ENCODE data around the gene ADAMTSL5. TPM values are rescaled to one million over a fixed set of nuclear protein-coding genes. Genes with fewer than 3 reads are reported as not detected.
"Not testable (repeated sequence)": the region's sequence is repeated elsewhere in the genome, so short reads cannot be mapped to it uniquely, and the experiment has no call there.

ADAMTSL5 gene
- total RNA-seq, 4 donors from 2014 or later, result 0.83 to 4.1 (median 2.4) TPM

DNA sequence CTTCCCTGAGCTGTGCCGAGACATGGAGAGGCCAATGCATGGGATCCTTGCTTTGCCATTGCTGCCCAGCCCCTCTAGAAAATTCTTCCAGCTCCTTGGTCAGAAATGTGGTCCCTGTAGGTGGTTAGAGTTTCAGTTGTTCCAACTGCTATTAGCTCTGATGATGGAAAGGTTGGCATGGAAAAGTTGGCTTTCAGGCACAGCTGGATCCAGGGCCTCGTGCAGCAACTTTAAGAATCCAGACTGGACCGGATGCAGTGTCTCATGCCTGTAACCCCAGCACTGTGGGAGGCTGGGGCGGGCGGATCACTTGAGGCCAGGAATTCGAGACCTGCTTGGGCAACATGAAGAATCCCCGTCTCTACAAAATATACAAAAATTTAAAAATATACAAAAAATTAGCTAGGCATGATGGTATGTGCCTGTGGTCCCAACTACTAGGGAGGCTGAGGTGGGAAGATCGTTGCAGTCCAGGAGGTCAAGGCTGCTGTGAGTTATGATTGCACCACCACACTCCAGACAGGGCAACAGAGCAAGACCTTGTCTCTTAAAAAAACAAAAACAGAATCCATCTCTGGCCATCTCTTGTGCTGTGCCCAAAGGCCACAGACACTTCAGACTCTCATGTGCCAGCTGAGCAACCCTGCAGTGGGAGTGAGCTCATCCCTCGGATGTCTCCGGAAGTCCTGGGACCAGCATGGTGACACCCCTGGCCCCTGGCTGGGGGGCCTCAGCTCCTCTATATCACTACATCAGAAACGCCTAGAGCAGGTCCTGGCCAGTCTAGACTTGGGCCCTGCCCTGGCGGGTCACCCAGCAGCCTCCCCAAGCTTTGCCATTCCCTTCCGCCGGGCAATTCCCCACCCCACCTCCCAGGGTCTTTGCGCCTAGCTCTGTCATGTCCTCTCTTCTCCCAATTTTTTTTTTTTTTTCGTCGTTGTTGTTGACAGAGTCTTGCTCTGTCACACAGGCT is 38.5 kb upstream of the ADAMTSL5 start:
- H3K4me1 ChIP-seq, result peaks cover under 1% of the 10 kb centered on the region
- WGBS, result 75% methylated on average over 17 of the region's 17 CpGs
- no peaks in the 10 kb centered on the region for H3K9me3 ChIP-seq
- H3K4me3 ChIP-seq, result no peak overlapping the region
- H3K36me3 ChIP-seq, result peaks cover 15% of the 10 kb centered on the region
- H3K27me3 ChIP-seq, result no peaks in the 10 kb centered on the region
- DNase-seq (ENCODE audit: low spot score in 2 of 2), result no peak
- no peak overlapping the region for H3K27ac ChIP-seq
- no peak for TF ChIP-seq EP300 (IDR thresholded peaks at IDR 0.05)
- no peak for TF ChIP-seq POLR2A (IDR thresholded peaks at IDR 0.05)
- TF ChIP-seq, protein P1, sequence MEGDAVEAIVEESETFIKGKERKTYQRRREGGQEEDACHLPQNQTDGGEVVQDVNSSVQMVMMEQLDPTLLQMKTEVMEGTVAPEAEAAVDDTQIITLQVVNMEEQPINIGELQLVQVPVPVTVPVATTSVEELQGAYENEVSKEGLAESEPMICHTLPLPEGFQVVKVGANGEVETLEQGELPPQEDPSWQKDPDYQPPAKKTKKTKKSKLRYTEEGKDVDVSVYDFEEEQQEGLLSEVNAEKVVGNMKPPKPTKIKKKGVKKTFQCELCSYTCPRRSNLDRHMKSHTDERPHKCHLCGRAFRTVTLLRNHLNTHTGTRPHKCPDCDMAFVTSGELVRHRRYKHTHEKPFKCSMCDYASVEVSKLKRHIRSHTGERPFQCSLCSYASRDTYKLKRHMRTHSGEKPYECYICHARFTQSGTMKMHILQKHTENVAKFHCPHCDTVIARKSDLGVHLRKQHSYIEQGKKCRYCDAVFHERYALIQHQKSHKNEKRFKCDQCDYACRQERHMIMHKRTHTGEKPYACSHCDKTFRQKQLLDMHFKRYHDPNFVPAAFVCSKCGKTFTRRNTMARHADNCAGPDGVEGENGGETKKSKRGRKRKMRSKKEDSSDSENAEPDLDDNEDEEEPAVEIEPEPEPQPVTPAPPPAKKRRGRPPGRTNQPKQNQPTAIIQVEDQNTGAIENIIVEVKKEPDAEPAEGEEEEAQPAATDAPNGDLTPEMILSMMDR (IDR thresholded peaks at IDR 0.05), result no peak
- TF ChIP-seq POLR2AphosphoS5 (IDR thresholded peaks at IDR 0.05), result no peak

DNA sequence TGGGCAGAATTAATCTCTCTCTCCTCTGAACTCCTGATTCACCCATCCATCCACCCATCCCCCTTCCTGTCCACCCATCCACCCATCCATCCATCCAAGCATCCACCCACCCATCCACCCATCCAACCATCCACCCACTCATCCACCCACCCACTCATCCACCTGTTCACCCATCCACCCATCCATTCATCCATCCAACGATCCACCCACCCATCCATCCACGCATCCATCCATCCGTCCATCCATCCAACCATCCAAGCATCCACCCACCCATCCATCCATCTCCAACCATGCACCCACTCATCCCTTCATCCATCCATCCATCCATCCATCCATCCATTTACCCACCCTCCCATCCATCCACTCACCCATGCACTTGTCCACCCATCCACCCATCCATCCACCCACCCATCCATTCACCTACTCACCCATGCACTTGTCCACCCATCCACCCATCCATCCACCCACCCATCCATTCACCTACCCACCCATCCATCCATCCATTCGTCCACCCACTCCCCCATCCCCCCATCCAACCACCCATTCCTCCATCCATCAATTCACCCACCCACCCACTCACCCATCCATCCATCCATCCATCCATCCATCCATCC is 36.6 kb upstream of the ADAMTSL5 start:
- Histone ChIP-seq H3K27me3 (peaks cover 3% of the 10 kb centered on the region), H3K4me1 (peaks cover 5% of the 10 kb centered on the region), H3K4me3 (no peak overlapping the region), H3K36me3 (no peaks in the 10 kb centered on the region), H3K27ac (no peak overlapping the region), H3K9me3 (no peaks in the 10 kb centered on the region)
- WGBS, result 80% methylated on average over 4 of the region's 4 CpGs
- TF ChIP-seq POLR2A (IDR thresholded peaks at IDR 0.05) (no peak), POLR2AphosphoS5 (IDR thresholded peaks at IDR 0.05) (no peak), EP300 (IDR thresholded peaks at IDR 0.05) (no peak)
- TF ChIP-seq, protein P1 (IDR thresholded peaks at IDR 0.05), result no peak
- no peak for DNase-seq (ENCODE audit: low spot score in 2 of 2)

DNA sequence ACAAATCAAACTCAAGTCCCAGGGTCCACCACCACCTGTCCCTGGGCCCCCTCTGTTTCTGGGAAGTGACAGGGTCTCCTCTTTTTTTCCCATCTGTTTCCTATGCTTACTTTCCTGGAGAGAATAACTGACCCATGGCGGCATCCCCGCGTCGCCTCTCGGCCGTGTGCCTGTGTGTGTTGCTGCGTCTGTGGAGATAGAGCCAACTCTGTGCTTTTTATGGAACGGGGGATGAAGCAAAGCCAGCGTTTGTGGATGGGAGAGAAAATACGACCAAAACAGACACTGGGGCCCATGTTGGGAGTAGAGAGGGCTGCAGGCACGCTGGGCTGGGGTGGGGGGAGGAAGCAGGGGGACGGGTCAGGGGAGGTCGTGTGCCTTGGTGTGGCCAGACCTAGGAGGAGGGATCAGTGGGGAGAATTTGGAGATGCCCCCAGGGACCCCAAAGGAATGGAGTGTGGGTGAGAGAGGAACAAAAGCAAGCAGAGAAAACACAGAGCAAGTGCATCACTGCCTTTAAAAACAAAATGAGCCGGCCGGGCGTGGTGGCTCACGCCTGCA is 27.6 kb upstream of the ADAMTSL5 start:
- no peak overlapping the region for H3K27ac ChIP-seq
- DNase-seq (ENCODE audit: low spot score in 2 of 2), result no peak
- H3K4me1 ChIP-seq, result peaks cover 6% of the 10 kb centered on the region
- no peak overlapping the region for H3K4me3 ChIP-seq
- H3K27me3 ChIP-seq, result peaks cover 25% of the 10 kb centered on the region
- WGBS, result 32% methylated on average over 17 of the region's 17 CpGs
- no peaks in the 10 kb centered on the region for H3K36me3 ChIP-seq
- H3K9me3 ChIP-seq, result no peaks in the 10 kb centered on the region
- no peak for TF ChIP-seq EP300 (IDR thresholded peaks at IDR 0.05)

DNA sequence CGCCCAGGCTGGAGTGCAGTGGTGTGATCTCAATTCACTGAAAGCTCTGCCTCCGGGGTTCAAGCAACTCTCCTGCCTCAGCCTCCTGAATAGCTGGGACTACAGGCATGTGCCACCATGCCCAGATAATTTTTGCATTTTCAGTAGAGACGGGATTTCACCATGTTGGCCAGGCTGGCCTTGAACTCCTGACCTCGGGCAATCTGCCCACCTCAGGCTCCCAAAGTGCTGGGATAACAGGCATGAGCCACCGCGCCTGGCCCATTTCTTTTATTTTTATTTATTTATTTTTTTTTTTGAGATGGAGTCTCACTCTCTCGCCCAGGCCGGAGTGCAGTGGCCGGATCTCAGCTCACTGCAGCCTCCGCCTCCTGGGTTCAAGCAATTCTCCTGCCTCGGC is 26.9 kb upstream of the ADAMTSL5 start:
- not testable (repeated sequence) for H3K36me3 ChIP-seq; H3K9me3 ChIP-seq; DNase-seq (ENCODE audit: low spot score in 2 of 2); H3K27ac ChIP-seq; H3K4me1 ChIP-seq; H3K4me3 ChIP-seq
- WGBS, result 92% methylated on average over 11 of the region's 11 CpGs
- H3K27me3 ChIP-seq, result peaks cover 30% of the 10 kb centered on the region

DNA sequence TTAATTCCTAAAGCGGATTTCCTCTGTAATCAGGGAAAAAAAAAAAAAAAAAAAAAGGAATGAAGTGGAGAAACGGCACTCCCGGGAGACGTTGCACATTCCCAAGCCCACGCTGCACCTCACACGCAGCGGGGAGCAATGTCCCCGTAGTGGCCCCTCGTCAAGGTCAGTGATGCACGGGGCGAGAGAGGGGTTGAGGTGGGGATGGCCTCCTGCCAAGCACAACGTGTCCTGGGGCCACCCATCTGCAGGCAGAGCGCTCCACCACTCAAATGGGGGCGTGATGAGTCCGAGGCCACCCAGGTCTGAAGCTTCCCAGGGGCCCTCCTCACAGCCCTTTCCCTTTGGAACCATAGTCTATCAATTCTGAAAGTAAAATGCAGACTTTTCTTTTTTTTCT is 26.2 kb upstream of the ADAMTSL5 start:
- Histone ChIP-seq H3K27ac (no peak overlapping the region), H3K9me3 (no peaks in the 10 kb centered on the region), H3K36me3 (no peaks in the 10 kb centered on the region), H3K4me1 (peaks cover 6% of the 10 kb centered on the region), H3K4me3 (no peak overlapping the region), H3K27me3 (peaks cover 31% of the 10 kb centered on the region)
- 25% methylated on average over 15 of the region's 15 CpGs for WGBS
- no peak for TF ChIP-seq POLR2A (IDR thresholded peaks at IDR 0.05)
- TF ChIP-seq, protein P1 (IDR thresholded peaks at IDR 0.05), result no peak
- no peak for DNase-seq (ENCODE audit: low spot score in 2 of 2)

DNA sequence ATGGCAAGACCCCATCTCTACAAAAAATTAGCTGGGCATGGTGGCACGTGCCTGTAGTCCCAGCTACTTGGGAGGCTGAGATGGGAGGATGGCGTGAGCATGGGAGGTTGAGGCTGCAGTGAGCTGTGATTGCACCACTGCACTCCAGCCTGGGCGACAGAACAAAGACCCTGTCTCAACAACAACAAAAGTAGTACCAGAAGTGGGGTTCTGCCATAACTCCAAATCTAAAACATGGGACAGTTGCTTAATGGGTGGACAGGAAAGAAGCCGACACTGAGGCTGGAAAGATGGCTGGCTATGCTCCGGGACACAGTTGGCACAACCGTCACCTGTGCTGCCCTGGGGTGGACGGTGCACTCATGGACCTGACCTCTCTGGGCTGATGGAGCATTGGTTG is 22.9 kb upstream of the ADAMTSL5 start:
- not testable (repeated sequence) for H3K27ac ChIP-seq; H3K36me3 ChIP-seq; H3K4me1 ChIP-seq; H3K4me3 ChIP-seq; H3K9me3 ChIP-seq; DNase-seq (ENCODE audit: low spot score in 2 of 2)
- H3K27me3 ChIP-seq, result peaks cover 55% of the 10 kb centered on the region
- 99% methylated on average over 7 of the region's 7 CpGs for WGBS

Measured in suprapubic skin (tissue), 4 donors.